ENCODE measurements around the gene FOXP1. TPM values are rescaled to one million over a fixed set of nuclear protein-coding genes. Genes with fewer than 3 reads are reported as not detected.

Gene FOXP1
- polyA plus RNA-seq, 1 donor (not counting 4 experiments of a cell fraction or from before 2014, with no cell fraction given) = 14.6 TPM

- Histone ChIP-seq H3K36me3 (ENCODE audit: control insufficient read depth in 2 of 2, extremely low read depth in 1 of 2, insufficient read depth in 2 of 2, low read length in 2 of 2) (no peaks in the 10 kb centered on the region), H3K27me3 (ENCODE audit: control insufficient read depth, extremely low read depth, insufficient read depth, low read length) (no peaks in the 10 kb centered on the region), H3K4me1 (ENCODE audit: control insufficient read depth, extremely low read depth, insufficient read depth, low read length) (peaks cover 61% of the 10 kb centered on the region), H3K9me3 (ENCODE audit: control insufficient read depth, low read depth, low read length) (no peaks in the 10 kb centered on the region), H3K79me2 (ENCODE audit: control insufficient read depth, insufficient read depth, low read length) (peaks cover 52% of the 10 kb centered on the region), H3K4me3 (ENCODE audit: control insufficient read depth in 2 of 3, extremely low read depth in 1 of 3, insufficient read depth in 2 of 3, low read depth in 1 of 3, low read length in 3 of 3) (peak overlapping the region; percentile 61 to 91 (median 70)), H3K27ac (ENCODE audit: control insufficient read depth, insufficient read depth, low read length) (peak overlapping the region; percentile 86), H3K4me2 (ENCODE audit: control insufficient read depth, extremely low read depth, insufficient read depth, low read depth, low read length) (peak overlapping the region; percentile 98), H3K9ac (ENCODE audit: control insufficient read depth, extremely low read depth, insufficient read depth, low read length) (peak overlapping the region; percentile 93), H4K20me1 (ENCODE audit: control insufficient read depth, extremely low read depth, insufficient read depth, low read length) (no peaks in the 10 kb centered on the region), H3K9me1 (ENCODE audit: control insufficient read depth, extremely low read depth, insufficient read depth, low read length) (no peaks in the 10 kb centered on the region), H2AFZ (ENCODE audit: control insufficient read depth, low read length) (peak overlapping the region; percentile 56)
- FAIRE-seq = no peak
- TF ChIP-seq CTCF (optimal IDR thresholded peaks at IDR 0.05 in 1 of 3, IDR thresholded peaks at IDR 0.05 in 1 of 3, conservative IDR thresholded peaks at IDR 0.05 in 1 of 3; ENCODE audit: extremely low read depth in 1 of 3, insufficient read depth in 2 of 3, low read length in 3 of 3) (no peak), EZH2 (IDR thresholded peaks at IDR 0.05; ENCODE audit: low read length) (no peak)
- no peak for DNase-seq (ENCODE audit: low read depth, low spot score)
- dilution Hi-C loops (cut with MboI; ENCODE audit: extremely low pct_ligation_motif_present, low sequenced_read_pairs) = no loop called here
Observed at GRCh38 chr3:71064291-71064955, 519.1 kb downstream of the FOXP1 start.

- Histone ChIP-seq H3K4me1 (ENCODE audit: control insufficient read depth, extremely low read depth, insufficient read depth, low read length) (peaks cover 61% of the 10 kb centered on the region), H3K9ac (ENCODE audit: control insufficient read depth, extremely low read depth, insufficient read depth, low read length) (peak overlapping the region; percentile 93), H3K4me3 (ENCODE audit: control insufficient read depth in 2 of 3, extremely low read depth in 1 of 3, insufficient read depth in 2 of 3, low read depth in 1 of 3, low read length in 3 of 3) (peak overlapping the region; percentile 61 to 91 (median 70)), H4K20me1 (ENCODE audit: control insufficient read depth, extremely low read depth, insufficient read depth, low read length) (no peaks in the 10 kb centered on the region), H3K9me1 (ENCODE audit: control insufficient read depth, extremely low read depth, insufficient read depth, low read length) (no peaks in the 10 kb centered on the region), H3K4me2 (ENCODE audit: control insufficient read depth, extremely low read depth, insufficient read depth, low read depth, low read length) (peak overlapping the region; percentile 98), H3K9me3 (ENCODE audit: control insufficient read depth, low read depth, low read length) (no peaks in the 10 kb centered on the region), H3K27me3 (ENCODE audit: control insufficient read depth, extremely low read depth, insufficient read depth, low read length) (no peaks in the 10 kb centered on the region), H3K27ac (ENCODE audit: control insufficient read depth, insufficient read depth, low read length) (peak overlapping the region; percentile 86), H3K79me2 (ENCODE audit: control insufficient read depth, insufficient read depth, low read length) (peaks cover 57% of the 10 kb centered on the region), H2AFZ (ENCODE audit: control insufficient read depth, low read length) (peak overlapping the region; percentile 36), H3K36me3 (ENCODE audit: control insufficient read depth in 2 of 2, extremely low read depth in 1 of 2, insufficient read depth in 2 of 2, low read length in 2 of 2) (no peaks in the 10 kb centered on the region)
- dilution Hi-C loops (cut with MboI; ENCODE audit: extremely low pct_ligation_motif_present, low sequenced_read_pairs) = no loop called here
- no peak for TF ChIP-seq CTCF (optimal IDR thresholded peaks at IDR 0.05 in 1 of 3, IDR thresholded peaks at IDR 0.05 in 1 of 3, conservative IDR thresholded peaks at IDR 0.05 in 1 of 3; ENCODE audit: extremely low read depth in 1 of 3, insufficient read depth in 2 of 3, low read length in 3 of 3)
- FAIRE-seq = no peak
- no peak for DNase-seq (ENCODE audit: low read depth, low spot score)
Observed at GRCh38 chr3:71063773-71064290, 519.7 kb downstream of the FOXP1 start.

All from keratinocyte (primary cell).